ENCODE results near the gene SLC1A2.

DNA sequence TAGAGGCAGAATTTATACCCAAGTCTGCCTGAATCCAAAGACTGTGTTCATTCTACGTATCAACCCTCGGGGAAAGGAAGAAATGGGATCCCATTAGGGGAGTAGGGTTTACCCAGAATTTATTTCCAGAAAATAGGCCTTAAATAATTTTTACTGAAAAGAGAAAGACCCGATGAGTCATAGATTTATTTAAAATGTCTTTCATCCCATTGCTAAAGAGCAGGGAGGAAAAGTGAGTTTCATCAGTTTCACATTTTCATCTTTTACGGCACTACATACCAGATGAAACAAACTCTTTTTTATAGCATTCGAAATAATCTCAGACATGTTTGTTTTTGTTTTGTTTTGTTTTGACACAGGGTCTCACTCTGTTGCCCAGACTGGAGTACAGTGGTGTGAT, 31.3 kb downstream of the SLC1A2 start:
- TF ChIP-seq, protein P1, sequence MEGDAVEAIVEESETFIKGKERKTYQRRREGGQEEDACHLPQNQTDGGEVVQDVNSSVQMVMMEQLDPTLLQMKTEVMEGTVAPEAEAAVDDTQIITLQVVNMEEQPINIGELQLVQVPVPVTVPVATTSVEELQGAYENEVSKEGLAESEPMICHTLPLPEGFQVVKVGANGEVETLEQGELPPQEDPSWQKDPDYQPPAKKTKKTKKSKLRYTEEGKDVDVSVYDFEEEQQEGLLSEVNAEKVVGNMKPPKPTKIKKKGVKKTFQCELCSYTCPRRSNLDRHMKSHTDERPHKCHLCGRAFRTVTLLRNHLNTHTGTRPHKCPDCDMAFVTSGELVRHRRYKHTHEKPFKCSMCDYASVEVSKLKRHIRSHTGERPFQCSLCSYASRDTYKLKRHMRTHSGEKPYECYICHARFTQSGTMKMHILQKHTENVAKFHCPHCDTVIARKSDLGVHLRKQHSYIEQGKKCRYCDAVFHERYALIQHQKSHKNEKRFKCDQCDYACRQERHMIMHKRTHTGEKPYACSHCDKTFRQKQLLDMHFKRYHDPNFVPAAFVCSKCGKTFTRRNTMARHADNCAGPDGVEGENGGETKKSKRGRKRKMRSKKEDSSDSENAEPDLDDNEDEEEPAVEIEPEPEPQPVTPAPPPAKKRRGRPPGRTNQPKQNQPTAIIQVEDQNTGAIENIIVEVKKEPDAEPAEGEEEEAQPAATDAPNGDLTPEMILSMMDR (conservative IDR thresholded peaks at IDR 0.05; ENCODE audit: low read length), result no peak
- TF ChIP-seq EZH2phosphoT487 (IDR thresholded peaks at IDR 0.05; ENCODE audit: borderline replicate concordance, low read depth, low read length), result no peak
